Measurements from ENCODE around the gene IGSF21.

DNA sequence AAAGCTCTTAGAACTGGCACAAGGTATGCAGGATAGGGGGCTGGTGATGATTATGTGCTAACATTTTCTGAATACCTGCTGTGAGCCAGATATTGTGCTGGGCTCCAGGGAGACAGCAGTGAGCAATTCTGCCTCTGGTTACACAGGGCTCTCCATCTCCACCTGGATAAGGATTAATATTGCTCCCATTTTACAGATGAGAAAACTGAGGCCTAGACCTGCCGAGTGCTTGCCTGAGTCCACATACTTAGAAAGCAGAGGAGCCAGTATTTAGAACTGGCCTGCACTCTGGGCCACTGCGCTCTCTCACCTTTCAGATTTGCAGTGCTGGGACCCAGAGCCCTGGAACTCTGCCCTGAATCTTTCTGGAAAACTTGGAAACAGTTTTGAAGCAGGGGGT lies 205.9 kb downstream of the IGSF21 start:
- TF ChIP-seq TAF1 (IDR thresholded peaks at IDR 0.05; ENCODE audit: low read depth, low read length) (no peak), CHD2 (IDR thresholded peaks at IDR 0.05; ENCODE audit: low read length) (no peak), ZNF274 (IDR thresholded peaks at IDR 0.05; ENCODE audit: borderline replicate concordance, extremely low read depth, low read length) (no peak), RAD21 (IDR thresholded peaks at IDR 0.05 in 1 of 2, conservative IDR thresholded peaks at IDR 0.05 in 1 of 2; ENCODE audit: low read depth in 2 of 2, low read length in 2 of 2) (no peak), EZH2 (IDR thresholded peaks at IDR 0.05; ENCODE audit: low read depth, low read length, severe bottlenecking) (no peak), RXRA (IDR thresholded peaks at IDR 0.05; ENCODE audit: insufficient read depth, low read depth, low read length) (no peak), CREB1 (IDR thresholded peaks at IDR 0.05) (no peak), SRF (IDR thresholded peaks at IDR 0.05; ENCODE audit: low read depth, low read length) (no peak), EGR1 (IDR thresholded peaks at IDR 0.05; ENCODE audit: borderline replicate concordance, low read depth, low read length) (no peak)
- TF ChIP-seq, protein P1, sequence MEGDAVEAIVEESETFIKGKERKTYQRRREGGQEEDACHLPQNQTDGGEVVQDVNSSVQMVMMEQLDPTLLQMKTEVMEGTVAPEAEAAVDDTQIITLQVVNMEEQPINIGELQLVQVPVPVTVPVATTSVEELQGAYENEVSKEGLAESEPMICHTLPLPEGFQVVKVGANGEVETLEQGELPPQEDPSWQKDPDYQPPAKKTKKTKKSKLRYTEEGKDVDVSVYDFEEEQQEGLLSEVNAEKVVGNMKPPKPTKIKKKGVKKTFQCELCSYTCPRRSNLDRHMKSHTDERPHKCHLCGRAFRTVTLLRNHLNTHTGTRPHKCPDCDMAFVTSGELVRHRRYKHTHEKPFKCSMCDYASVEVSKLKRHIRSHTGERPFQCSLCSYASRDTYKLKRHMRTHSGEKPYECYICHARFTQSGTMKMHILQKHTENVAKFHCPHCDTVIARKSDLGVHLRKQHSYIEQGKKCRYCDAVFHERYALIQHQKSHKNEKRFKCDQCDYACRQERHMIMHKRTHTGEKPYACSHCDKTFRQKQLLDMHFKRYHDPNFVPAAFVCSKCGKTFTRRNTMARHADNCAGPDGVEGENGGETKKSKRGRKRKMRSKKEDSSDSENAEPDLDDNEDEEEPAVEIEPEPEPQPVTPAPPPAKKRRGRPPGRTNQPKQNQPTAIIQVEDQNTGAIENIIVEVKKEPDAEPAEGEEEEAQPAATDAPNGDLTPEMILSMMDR (IDR thresholded peaks at IDR 0.05; ENCODE audit: control extremely low read depth in 1 of 3, insufficient read depth in 1 of 3, low read depth in 1 of 3, low read length in 3 of 3), result no peak
- TF ChIP-seq, protein P2, sequence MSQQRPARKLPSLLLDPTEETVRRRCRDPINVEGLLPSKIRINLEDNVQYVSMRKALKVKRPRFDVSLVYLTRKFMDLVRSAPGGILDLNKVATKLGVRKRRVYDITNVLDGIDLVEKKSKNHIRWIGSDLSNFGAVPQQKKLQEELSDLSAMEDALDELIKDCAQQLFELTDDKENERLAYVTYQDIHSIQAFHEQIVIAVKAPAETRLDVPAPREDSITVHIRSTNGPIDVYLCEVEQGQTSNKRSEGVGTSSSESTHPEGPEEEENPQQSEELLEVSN (IDR thresholded peaks at IDR 0.05), result no peak
